HG03039 (cell line): ENCODE results near the gene ZNF532.
"Not testable (repeated sequence)": the region's sequence is repeated elsewhere in the genome, so short reads cannot be mapped to it uniquely, and the experiment has no call there.

Experiments used
- ATAC-seq: cut with Tn5 transposase; IDR thresholded peaks from one replicate; pipeline ENCODE4 v1.9.1; 2021; ENCODE audit warnings: mild to moderate bottlenecking, moderate library complexity; ENCODE audit not compliant: unreplicated experiment

Gene ZNF532

GRCh38 chr18:58864146-58865032 is at the start of gene ZNF532:
Gene ZNF532 (plus strand): TSS chr18:58864877. CDS start in a region left out here.
- no peak for ATAC-seq

GRCh38 chr18:58819051-58819450 is 45.6 kb upstream of the ZNF532 start:
- no peak for ATAC-seq

- no peak for ATAC-seq
Measured at GRCh38 chr18:58820251-58820650, 44.4 kb upstream of the ZNF532 start.

- ATAC-seq = no peak
Measured at GRCh38 chr18:58822944-58823343, 41.7 kb upstream of the ZNF532 start.

- no peak for ATAC-seq
Measured at GRCh38 chr18:58823412-58823811, 41.3 kb upstream of the ZNF532 start.

GRCh38 chr18:58826926-58827325 is 37.8 kb upstream of the ZNF532 start:
- not testable (repeated sequence) for ATAC-seq

- no peak for ATAC-seq
Measured at GRCh38 chr18:58827428-58827827, 37.2 kb upstream of the ZNF532 start.

GRCh38 chr18:58827886-58828285 is 36.8 kb upstream of the ZNF532 start:
- ATAC-seq = no peak

- ATAC-seq = no peak
Measured at GRCh38 chr18:58828399-58829121, 36.1 kb upstream of the ZNF532 start.

GRCh38 chr18:58829263-58829662 is 35.4 kb upstream of the ZNF532 start:
- no peak for ATAC-seq

- ATAC-seq = not testable (repeated sequence)
Measured at GRCh38 chr18:58829886-58830285, 34.8 kb upstream of the ZNF532 start.

GRCh38 chr18:58831606-58832005 is 33.1 kb upstream of the ZNF532 start:
- no peak for ATAC-seq

- ATAC-seq = no peak
Measured at GRCh38 chr18:58838165-58838860, 26.4 kb upstream of the ZNF532 start.

- no peak for ATAC-seq
Measured at GRCh38 chr18:58838946-58839345, 25.7 kb upstream of the ZNF532 start.

GRCh38 chr18:58842978-58843687 is 21.5 kb upstream of the ZNF532 start:
- no peak for ATAC-seq

GRCh38 chr18:58843688-58844035 is 21.0 kb upstream of the ZNF532 start:
- ATAC-seq = no peak

- no peak for ATAC-seq
Measured at GRCh38 chr18:58844871-58845270, 19.8 kb upstream of the ZNF532 start.

- no peak for ATAC-seq
Measured at GRCh38 chr18:58845928-58846724, 18.6 kb upstream of the ZNF532 start.

- no peak for ATAC-seq
Measured at GRCh38 chr18:58847383-58848071, 17.1 kb upstream of the ZNF532 start.
